ACHN (cell line): ENCODE measurements around the gene SLC16A3.

Experiments used
- DNase-seq: peaks from one replicate; pipeline ENCODE4 v3.0.0-alpha.2; 2015
- in situ Hi-C: cut with HindIII; loops from 2 replicates; pipeline ENCODE4 v1.10.0; 2017; ENCODE audit warnings: low sequenced_read_pairs, low pct_ligation_motif_present, low pct_unique_long_range_greater_than_20kb

The SLC16A3 gene

GRCh38 chr17:82219083-82219482, 9.8 kb upstream of the SLC16A3 start:
- in situ Hi-C loops: no loop called here
- DNase-seq: no peak

- DNase-seq: no peak
Observed at GRCh38 chr17:82219753-82220709, 8.8 kb upstream of the SLC16A3 start.

GRCh38 chr17:82221341-82221902, 7.4 kb upstream of the SLC16A3 start:
- in situ Hi-C loops: no loop called here
- no peak for DNase-seq

More at GRCh38 chr17:82219753-82220709, 8.8 kb upstream of the SLC16A3 start:
- in situ Hi-C loops: no loop called here

DNA sequence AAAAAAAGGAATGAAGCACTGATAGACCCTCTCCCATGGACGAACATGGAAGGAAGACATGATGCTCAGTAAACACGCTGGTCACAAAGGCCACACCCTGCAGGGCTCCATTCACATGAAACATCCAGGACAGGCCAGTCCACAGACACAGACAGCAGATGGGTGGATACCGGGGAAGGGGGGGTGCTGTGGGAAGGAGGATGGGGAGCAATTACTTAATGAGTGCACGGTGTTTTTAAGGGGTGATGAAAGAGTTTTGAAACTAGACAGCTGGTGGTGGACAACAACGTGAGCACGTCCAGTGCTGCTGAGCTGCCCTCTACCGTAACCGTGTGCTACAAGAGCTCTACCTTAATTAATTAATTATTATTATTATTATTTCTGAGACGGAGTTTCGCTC, 6.0 kb upstream of the SLC16A3 start:
- in situ Hi-C loops: no loop called here
- no peak for DNase-seq

- DNase-seq: no peak
- in situ Hi-C loops: no loop called here
Observed at GRCh38 chr17:82223517-82223916, 5.3 kb upstream of the SLC16A3 start.

DNA sequence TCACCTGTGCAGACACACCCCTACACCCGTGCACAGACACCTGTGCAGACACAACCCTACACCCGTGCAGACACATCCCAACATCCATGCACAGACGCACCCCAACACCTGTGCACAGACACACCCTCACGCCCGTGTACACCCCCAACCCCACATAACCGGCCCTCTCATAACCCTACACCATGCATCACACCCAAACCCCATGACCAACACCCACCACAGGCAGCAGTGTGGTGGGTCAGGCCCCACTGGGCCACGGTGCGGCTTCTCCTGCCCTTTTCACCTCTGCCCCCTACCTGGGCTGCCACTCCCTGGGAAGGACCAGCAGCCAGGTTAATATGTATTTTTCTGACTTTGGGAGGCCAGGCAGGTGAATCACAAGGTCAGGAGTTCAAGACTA, 4.2 kb upstream of the SLC16A3 start:
- in situ Hi-C loops: no loop called here
- DNase-seq: no peak

DNA sequence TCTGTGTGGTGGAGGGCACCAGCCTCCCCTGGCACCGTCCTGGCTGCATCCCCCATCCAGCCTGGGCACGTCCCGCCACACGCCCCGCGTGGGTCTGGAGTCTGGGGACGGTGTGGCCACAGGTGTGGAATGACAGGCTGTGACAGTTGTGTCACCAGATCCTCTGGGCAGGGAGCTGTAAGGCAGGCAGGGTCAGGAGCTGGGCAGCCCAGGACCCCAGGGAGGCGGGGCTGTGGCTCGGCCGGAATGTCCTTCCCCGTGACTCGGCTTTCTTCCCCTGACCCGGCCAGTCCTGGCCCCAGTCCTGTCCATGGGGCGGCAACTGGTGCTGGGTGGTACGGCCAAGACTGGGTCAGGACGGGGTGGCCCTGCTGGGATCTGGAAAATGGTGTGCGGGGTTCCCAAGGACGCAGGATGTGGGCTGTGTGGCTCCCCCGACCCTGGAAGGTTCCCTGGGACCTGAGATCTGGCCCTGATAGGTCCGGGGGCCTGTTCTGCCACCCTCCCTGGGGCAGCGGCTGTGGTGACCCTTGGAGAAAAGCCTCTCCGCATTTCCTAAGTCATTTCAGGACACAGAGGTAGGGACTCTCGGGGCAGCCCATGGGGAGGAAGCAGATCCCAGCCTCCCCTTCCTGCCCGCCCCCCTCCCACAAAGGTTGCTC, 3.3 kb upstream of the SLC16A3 start:
- in situ Hi-C loops: no loop called here
- no peak for DNase-seq

DNA sequence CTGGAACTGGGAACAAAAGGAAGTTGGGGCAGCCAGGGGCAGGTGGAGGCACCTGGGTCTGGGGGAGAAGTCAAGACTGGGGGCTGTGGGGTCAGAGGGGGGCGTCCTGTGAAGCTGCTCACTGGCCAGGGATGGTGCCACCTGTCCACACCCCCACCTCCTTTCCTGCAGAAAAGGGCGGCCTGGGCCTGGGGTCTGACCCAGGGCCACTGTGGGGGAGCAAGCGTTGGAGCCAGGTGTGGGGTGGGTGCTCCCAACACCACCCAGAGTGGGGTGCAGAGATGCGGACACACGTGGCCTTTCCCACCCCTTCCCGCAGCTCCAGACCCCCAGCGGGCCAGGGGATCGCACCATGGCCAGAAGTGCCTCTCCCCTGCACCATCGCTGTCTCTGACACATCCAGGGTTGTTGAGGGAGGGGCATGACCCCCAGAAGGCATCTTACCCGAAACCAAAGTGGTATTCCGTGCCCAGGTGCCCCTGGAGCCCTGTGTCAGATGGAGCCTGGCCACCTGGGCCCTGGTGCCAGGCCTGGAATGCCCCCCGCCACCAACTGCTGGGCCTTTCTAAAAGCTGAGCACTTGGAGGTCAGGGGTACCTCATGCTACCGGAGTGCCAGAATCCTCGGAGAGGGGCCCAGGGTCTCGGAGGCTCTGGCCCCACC, 2.6 kb upstream of the SLC16A3 start:
- in situ Hi-C loops: no loop called here
- DNase-seq: no peak

GRCh38 chr17:82226809-82227628, 1.8 kb upstream of the SLC16A3 start:
- in situ Hi-C loops: no loop called here
- no peak for DNase-seq

DNA sequence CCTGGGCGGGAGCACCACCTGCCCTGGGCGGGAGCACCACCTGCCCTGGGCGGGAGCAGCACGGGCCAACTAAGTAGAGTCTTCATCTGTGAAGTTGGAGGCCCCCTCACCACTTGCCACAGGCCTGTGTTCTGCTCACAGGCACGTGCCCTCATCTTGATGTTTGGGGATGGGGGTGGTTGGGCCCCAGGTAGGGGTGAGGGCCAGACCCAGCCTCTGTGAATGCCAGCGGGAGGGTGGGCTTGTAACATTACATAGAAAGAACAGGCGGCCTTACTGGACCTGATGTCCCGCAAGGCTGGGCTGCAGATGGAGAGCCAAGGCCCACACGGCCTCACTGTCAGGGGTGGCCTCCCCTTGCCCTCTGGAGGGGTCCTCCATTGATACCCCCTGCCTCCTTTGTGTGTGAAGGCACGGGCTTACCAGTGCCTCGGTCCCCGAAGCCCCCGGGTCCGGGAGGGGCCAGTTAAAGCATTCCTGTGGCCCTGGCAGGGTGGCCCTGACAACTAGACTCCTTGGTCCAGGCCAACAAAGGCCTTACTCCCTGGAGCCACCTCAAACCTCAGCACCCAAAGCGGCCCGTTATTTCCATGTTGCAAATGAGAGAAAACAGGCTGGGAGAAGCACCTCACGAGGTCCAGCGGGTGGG, 1.1 kb upstream of the SLC16A3 start:
- DNase-seq: no peak
- in situ Hi-C loops: no loop called here

- no peak for DNase-seq
- in situ Hi-C loops: no loop called here
Observed at GRCh38 chr17:82228278-82228841, 482 bp upstream of the SLC16A3 start.

DNA sequence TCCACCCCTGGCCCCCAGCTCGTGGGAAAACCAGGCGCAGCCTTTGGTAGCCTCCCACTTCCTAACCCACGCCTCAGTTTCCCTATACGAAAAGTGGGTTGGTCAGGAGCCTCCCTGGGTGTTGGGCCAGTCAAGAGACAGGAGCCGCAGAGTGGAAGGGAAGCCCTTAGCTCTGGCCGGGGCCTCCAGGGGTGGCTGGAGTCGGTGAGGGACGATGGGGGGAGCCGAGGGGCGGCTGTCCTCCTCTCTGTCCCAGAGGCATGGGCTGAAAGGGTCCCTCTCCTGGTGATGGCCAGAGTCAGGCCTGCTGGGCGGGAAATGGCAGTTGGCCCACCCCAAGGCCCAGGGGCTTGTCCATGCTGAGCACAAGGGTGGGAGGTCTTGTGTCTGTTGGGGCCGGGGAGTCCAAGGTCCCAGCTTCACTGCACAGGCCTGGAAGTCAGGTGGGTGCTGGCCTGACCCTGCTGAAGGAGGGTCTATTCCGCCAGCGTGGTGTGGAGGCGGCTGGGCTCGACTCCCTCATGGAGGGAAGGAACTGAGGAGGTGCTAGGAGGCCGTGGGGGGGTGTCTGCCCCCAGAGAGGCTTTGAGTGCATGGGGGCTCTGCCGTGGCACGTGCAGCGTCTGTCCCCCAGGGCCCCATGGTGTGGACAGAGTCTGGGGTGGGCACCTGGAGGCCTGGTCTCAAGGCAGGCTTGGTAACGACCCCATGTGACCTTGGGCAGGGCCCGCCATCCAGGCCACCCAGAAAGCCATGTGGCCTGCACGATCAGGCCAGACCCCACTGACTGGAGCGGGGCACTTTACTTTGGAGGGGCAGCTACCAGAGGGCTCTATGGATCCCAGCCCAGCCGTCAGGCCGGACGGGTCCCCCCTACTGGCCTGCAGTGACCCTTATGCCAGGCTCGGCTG, 1.1 kb downstream of the SLC16A3 start:
- no peak for DNase-seq
- in situ Hi-C loops: no loop called here

DNA sequence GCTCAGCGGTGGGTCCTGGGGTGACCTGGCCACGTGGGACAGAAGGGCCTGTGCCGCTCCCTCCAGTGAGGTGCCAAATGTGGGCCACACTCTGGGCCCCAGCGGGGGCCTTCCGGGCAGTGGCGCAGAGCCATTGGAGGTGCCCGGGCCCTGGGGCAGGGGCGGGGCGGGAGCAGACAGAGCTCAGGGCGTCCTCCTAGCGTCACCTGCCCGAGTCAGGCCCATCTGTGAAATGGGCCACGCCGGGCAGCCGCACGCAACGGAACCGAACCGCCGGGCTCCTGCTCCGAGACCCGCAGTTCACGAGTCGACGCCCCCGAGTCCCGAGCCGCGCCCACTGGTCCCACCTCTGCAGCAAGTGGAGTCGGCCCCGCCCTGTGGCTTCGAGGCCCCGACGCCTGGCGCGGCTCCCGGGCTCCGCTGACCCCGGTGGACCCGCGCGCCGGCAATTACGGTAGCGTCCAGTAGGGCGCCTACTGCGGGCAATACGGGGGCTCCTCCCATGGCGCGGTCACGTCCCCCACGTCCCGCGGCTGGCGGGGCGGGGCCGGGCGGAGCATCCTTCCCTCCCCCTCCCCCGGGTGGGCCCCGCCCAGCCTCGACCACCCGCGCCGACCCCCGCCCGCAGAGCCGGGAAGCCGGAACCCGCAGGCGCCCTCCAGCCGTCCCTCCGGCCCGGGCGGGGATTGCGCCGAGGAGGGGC, 1.9 kb downstream of the SLC16A3 start:
- in situ Hi-C loops: no loop called here
- no peak for DNase-seq

DNA sequence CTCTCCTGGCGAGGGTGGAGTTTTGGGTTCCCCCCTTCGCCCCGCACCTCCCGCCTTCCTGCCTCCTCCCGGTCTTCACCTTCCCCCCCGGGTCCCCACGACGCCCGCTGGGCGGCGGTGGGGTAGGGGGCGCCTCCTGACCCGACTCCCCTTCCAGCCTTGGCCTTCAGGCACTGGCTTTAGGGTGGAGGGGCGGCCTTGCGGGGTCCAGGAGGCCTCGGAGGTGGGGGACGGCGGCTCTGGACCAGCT, 2.4 kb downstream of the SLC16A3 start:
- in situ Hi-C loops: no loop called here

GRCh38 chr17:82231562-82232321, 2.9 kb downstream of the SLC16A3 start:
- in situ Hi-C loops: no loop called here
- no peak for DNase-seq

More for the DNA sequence above, 2.4 kb downstream of the SLC16A3 start:
- no peak for DNase-seq
